ENCODE results near the gene ADRA2A. TPM values are rescaled to one million over a fixed set of nuclear protein-coding genes. Genes with fewer than 3 reads are reported as not detected.

The ADRA2A gene
- total RNA-seq, 4 donors from 2014 or later = 2.9 to 9.7 (median 5.3) TPM

GRCh38 chr10:111039522-111039921 is 37.3 kb upstream of the ADRA2A start:
- H3K4me3 ChIP-seq (ENCODE audit: low read depth, poor library complexity, severe bottlenecking) = no peak overlapping the region
- WGBS, 2 donors = 91 to 92% methylated on average over 2 of the region's 2 CpGs
- intact Hi-C loops (cut with DNase I; ENCODE audit: low total_unique reads) = no loop called here
- TF ChIP-seq CTCF (IDR thresholded peaks at IDR 0.05) = no peak
- TF ChIP-seq POLR2A (IDR thresholded peaks at IDR 0.05) = no peak
- no peak for DNase-seq (ENCODE audit: low spot score in 2 of 2)

- DNase-seq (ENCODE audit: low spot score in 2 of 2) = no peak
- 49 to 50% methylated on average over 1 of the region's 1 CpG for WGBS, 2 donors
- intact Hi-C loops (cut with DNase I; ENCODE audit: low total_unique reads) = no loop called here
- no peak overlapping the region for H3K4me3 ChIP-seq (ENCODE audit: low read depth, poor library complexity, severe bottlenecking)
- TF ChIP-seq CTCF (IDR thresholded peaks at IDR 0.05) (no peak), POLR2A (IDR thresholded peaks at IDR 0.05) (no peak)
Observed at GRCh38 chr10:111057006-111057405, 19.8 kb upstream of the ADRA2A start.

- 81 to 87% methylated on average over 2 of the region's 2 CpGs for WGBS, 2 donors
- intact Hi-C loops (cut with DNase I; ENCODE audit: low total_unique reads) = no loop called here
Observed at GRCh38 chr10:111063471-111063870, 13.4 kb upstream of the ADRA2A start.

GRCh38 chr10:111072232-111072631 is 4.6 kb upstream of the ADRA2A start:
- intact Hi-C loops (cut with DNase I; ENCODE audit: low total_unique reads) = no loop called here
- DNase-seq (ENCODE audit: low spot score in 2 of 2) = no peak
- no peak overlapping the region for H3K4me3 ChIP-seq (ENCODE audit: low read depth, poor library complexity, severe bottlenecking)
- WGBS, 2 donors = 41 to 43% methylated on average over 3 of the region's 3 CpGs
- TF ChIP-seq CTCF (IDR thresholded peaks at IDR 0.05) = no peak
- TF ChIP-seq POLR2A (IDR thresholded peaks at IDR 0.05) = no peak

More at GRCh38 chr10:111063471-111063870, 13.4 kb upstream of the ADRA2A start:
- TF ChIP-seq POLR2A (IDR thresholded peaks at IDR 0.05) (no peak), CTCF (IDR thresholded peaks at IDR 0.05) (no peak)
- no peak for DNase-seq (ENCODE audit: low spot score in 2 of 2)
- no peak overlapping the region for H3K4me3 ChIP-seq (ENCODE audit: low read depth, poor library complexity, severe bottlenecking)

- TF ChIP-seq POLR2A (IDR thresholded peaks at IDR 0.05) (no peak), CTCF (IDR thresholded peaks at IDR 0.05) (no peak)
- intact Hi-C loops (cut with DNase I; ENCODE audit: low total_unique reads) = no loop called here
Observed at GRCh38 chr10:111075577-111076185, 1.1 kb upstream of the ADRA2A start.

GRCh38 chr10:111076191-111076681 is 593 bp upstream of the ADRA2A start:
- 0% methylated on average over 29 to 35 of the region's 39 CpGs for WGBS, 2 donors
- DNase-seq (ENCODE audit: low spot score in 2 of 2) = peak in 1 of 2 donors; percentile 92
- TF ChIP-seq CTCF (IDR thresholded peaks at IDR 0.05) (peak in 1 of 3 donors; percentile 50), POLR2A (IDR thresholded peaks at IDR 0.05) (no peak)
- intact Hi-C loops (cut with DNase I; ENCODE audit: low total_unique reads) = no loop called here
- H3K4me3 ChIP-seq (ENCODE audit: low read depth, poor library complexity, severe bottlenecking) = no peak overlapping the region

More at GRCh38 chr10:111075577-111076185, 1.1 kb upstream of the ADRA2A start:
- H3K4me3 ChIP-seq (ENCODE audit: low read depth, poor library complexity, severe bottlenecking) = no peak overlapping the region
- DNase-seq (ENCODE audit: low spot score in 2 of 2) = no peak
- 25 to 26% methylated on average over 18 of the region's 18 CpGs for WGBS, 2 donors
